Activated naive CD8-positive, alpha-beta T cell treated with anti-CD3 and anti-CD28 coated beads for 36 hours (primary cell): ENCODE data around the gene FBXL17. TPM values are rescaled to one million over a fixed set of nuclear protein-coding genes. Genes with fewer than 3 reads are reported as not detected.

ENCODE experiments used
- DNase-seq: peaks from one replicate; pipeline ENCODE4 v3.0.0; 2021
- H3K27ac Mint-ChIP-seq: one replicate; pipeline ENCODE4 v1.8.0; 2022; ENCODE audit warnings: mild to moderate bottlenecking, moderate library complexity, mixed read lengths
- H3K27me3 Mint-ChIP-seq: one replicate; pipeline ENCODE4 v1.8.0; 2022; ENCODE audit warnings: mild to moderate bottlenecking, mixed read lengths
- H3K36me3 Mint-ChIP-seq: one replicate; pipeline ENCODE4 v1.8.0; 2021; ENCODE audit warnings: mild to moderate bottlenecking, mixed read lengths
- H3K4me1 Mint-ChIP-seq: one replicate; pipeline ENCODE4 v1.8.0; 2021; ENCODE audit warnings: mixed read lengths
- H3K4me3 Mint-ChIP-seq: one replicate; pipeline ENCODE4 v1.8.0; 2022; ENCODE audit warnings: mild to moderate bottlenecking, moderate library complexity, mixed read lengths
- H3K9me3 Mint-ChIP-seq: one replicate; pipeline ENCODE4 v1.8.0; 2022; ENCODE audit warnings: mixed read lengths
- total RNA-seq, 2 experiments: library from RNA; stranded (reverse); gene quantifications; one replicate each; pipeline ENCODE4 v1.2.3, GENCODE V29; 2021

FBXL17 gene
- total RNA-seq, 2 experiments from 2014 or later = 3.6 to 4.5 TPM

DNA sequence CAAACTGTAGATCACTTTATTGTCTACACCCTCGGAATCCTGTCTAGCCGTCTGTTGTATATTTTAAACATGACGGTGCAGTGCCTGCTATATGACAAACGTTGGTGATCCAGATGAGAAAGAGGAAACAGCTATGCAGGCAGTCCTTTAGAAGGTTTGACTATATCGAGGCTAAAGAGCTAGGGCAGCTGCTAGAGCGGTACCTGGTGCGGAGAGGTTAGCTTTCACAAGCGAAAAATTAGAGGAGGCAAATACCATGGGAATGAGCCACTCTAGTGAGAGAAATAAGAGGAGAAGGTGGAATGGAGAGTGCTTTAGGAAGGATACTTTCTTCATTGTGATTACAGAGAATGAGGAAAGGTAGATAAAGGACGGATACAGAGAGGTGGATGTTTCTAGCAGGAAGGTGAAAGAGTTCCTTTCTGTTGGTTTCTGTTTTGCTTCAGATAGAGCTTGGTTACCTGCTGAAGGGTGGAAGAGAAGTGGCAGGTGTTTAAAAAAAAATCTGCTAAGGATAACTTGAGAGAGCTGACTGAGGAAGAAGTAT lies 959 bp upstream of the FBXL17 start:
- Mint-ChIP-seq H3K4me3 (peak overlapping the region; percentile 93), H3K27ac (peak overlapping the region; percentile 95)
- no peak for DNase-seq

DNA sequence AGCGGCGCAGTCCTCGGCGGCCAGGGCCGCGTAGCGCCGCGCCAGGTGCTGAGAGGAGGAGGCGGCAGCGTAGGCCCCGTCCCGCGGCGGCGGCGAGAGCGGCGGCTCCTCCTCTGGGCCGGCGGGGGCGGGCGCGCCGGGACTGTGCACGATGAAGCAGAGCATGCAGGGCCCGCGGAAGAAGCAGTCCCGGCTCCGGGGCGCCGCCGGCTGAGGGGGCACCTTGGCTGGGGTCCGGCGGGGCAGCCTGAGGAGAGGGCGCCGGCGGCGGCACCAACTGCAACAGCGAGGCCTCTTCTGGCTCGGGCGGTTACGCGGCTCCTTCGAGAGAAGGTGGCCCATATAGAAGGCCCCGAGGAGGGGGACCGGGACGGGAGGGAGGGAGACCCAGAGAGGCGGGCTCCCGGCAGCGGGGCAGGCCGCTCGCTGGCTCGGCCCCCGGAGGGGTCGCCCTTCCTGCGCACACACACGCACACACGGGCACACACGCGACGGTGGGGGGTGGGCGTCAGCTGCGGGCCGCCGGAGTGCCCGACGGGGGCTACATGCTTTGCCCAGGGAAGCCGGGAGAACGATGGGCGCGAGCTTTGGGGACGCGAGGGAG lies 446 bp downstream of the FBXL17 start:
- peak overlapping the region; percentile 95 for H3K27ac Mint-ChIP-seq

More for the DNA sequence above, 959 bp upstream of the FBXL17 start:
- H3K9me3 Mint-ChIP-seq = peaks cover 4% of the 10 kb centered on the region
- no peaks in the 10 kb centered on the region for H3K27me3 Mint-ChIP-seq
- H3K36me3 Mint-ChIP-seq = peaks cover 10% of the 10 kb centered on the region
- H3K4me1 Mint-ChIP-seq = peaks cover 29% of the 10 kb centered on the region

DNA sequence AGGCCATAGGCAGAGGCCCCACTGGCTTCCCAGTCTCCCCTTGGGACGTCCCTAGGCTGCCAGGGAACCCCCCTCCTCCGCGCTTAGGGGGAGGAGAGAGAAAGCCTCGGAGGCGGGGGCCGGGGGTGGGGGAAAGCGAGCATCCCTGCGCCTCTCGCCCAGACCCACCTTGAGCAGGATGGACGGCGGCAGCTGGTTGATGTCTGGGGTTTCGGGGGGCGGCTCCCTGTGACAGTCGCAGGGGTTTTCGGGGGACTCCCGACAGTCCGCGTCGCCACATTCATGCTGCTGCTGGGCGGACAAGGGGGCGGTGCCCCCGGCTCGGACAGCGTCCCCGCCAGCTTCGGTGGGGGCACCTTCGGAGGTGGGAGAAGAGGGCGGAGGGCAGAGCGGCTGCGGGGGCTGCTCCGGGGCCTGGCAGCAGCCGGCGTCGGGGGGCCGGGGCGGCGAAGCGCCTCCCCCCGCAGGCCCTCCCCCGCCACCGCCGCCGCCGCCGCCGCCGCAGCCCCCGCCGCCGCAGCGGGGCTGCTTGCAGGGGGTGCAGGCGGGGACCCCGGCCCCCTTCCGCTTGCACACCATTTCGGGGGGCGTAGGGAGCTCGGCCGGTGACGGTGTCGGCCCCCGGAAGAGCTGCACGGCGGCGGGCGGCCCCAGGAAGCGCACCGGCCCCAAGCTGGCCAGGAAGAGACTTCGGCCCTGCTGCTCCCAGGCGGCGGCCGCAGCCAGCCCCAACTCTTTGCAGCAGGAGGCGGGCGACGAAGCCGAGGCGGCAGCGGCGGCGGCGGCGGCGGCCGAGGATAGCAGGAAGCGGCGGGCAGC lies 1.2 kb downstream of the FBXL17 start:
- Mint-ChIP-seq H3K9me3 (peaks cover 15% of the 10 kb centered on the region), H3K27me3 (no peaks in the 10 kb centered on the region), H3K27ac (peak overlapping the region; percentile 98), H3K4me3 (peak overlapping the region; percentile 94), H3K4me1 (peaks cover 29% of the 10 kb centered on the region), H3K36me3 (peaks cover 23% of the 10 kb centered on the region)
- peak; percentile 75 for DNase-seq

More for the DNA sequence above, 446 bp downstream of the FBXL17 start:
- peak; percentile 83 for DNase-seq
- H3K27me3 Mint-ChIP-seq = no peaks in the 10 kb centered on the region
- peak overlapping the region; percentile 93 for H3K4me3 Mint-ChIP-seq
- peaks cover 18% of the 10 kb centered on the region for H3K36me3 Mint-ChIP-seq
- peaks cover 29% of the 10 kb centered on the region for H3K4me1 Mint-ChIP-seq
- peaks cover 10% of the 10 kb centered on the region for H3K9me3 Mint-ChIP-seq

DNA sequence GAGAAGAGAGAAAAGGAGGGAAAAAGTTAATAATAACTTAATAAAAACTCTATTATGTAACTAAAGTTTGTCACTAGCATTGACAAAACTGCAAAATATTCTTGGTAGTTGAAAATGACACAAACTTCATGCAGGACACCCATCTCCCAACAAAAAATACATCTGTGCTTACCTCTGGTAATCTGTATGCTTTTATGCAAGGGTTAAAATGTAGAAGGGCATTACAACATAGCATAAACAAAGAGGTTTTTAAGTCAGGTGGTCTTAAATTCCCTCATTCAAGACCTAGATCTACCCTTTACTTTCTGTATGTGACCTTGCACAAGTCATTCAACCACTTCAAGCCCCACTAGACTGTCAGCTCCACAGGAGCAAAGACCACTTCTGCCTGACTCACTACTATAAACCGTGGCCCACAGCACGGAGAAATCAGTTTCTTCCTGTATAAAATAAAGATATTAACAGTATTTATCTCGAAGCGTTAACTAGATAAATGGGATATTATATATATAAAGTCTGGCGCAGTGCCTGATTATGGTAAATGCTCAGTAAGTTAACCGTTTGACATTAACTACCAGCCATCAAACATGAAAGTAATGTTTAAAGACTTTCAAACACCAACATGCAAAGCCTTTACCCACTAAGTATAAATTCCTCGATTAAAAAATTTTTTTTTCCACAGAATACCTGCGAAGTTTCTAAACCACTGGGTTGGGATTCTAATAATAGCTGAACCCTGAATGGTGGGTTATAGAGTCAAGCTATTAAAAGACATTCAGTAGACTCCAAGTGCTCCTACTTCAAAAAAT lies 2.0 kb downstream of the FBXL17 start:
- Mint-ChIP-seq H3K27ac (peak overlapping the region; percentile 98), H3K4me1 (peaks cover 29% of the 10 kb centered on the region), H3K36me3 (peaks cover 30% of the 10 kb centered on the region), H3K4me3 (peak overlapping the region; percentile 94), H3K27me3 (no peaks in the 10 kb centered on the region), H3K9me3 (peaks cover 22% of the 10 kb centered on the region)
- DNase-seq = no peak

DNA sequence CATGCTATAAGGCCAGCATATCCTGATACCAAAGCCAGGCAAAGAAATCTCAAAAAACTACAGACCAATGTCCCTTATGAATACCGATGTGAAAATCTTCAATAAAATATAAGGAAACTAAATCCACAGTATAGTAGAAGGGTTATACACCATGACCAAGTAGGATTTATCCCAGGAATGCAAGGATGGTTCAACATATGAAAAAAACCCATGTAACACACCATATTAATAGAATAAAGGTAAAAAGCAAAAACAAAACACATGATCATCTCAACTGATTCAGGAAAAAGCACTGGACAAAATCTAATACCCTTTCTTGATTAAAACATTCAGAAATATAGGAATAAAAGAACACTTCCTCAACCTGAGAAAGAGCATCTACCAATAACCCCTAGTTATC lies 6.1 kb downstream of the FBXL17 start:
- no peak overlapping the region for H3K27ac Mint-ChIP-seq
- H3K9me3 Mint-ChIP-seq = peaks cover 43% of the 10 kb centered on the region
- no peak overlapping the region for H3K4me3 Mint-ChIP-seq
- no peak for DNase-seq
- no peaks in the 10 kb centered on the region for H3K27me3 Mint-ChIP-seq
- peaks cover 20% of the 10 kb centered on the region for H3K4me1 Mint-ChIP-seq
- peaks cover 48% of the 10 kb centered on the region for H3K36me3 Mint-ChIP-seq

DNA sequence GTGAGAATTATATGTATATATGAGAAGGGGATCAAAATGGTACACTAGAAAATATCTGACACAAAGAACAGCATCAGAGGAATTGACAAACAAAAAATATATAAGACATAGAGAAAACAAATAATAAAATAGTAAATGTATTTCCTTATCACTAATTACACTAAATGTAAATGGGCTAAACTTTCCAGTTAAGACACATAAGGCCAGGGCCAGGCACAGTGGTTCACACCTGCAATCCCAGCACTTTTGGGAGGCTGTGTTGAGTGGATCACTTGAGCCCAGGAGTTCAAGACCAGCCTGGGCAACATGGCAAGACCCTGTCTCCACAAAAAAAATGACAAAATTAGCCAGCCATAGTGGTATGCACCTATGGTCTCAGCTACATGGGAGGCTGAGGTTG lies 8.5 kb downstream of the FBXL17 start:
- Mint-ChIP-seq H3K9me3 (peaks cover 42% of the 10 kb centered on the region), H3K36me3 (peaks cover 46% of the 10 kb centered on the region), H3K27ac (no peak overlapping the region), H3K4me1 (peaks cover 13% of the 10 kb centered on the region), H3K27me3 (no peaks in the 10 kb centered on the region), H3K4me3 (no peak overlapping the region)
- no peak for DNase-seq

DNA sequence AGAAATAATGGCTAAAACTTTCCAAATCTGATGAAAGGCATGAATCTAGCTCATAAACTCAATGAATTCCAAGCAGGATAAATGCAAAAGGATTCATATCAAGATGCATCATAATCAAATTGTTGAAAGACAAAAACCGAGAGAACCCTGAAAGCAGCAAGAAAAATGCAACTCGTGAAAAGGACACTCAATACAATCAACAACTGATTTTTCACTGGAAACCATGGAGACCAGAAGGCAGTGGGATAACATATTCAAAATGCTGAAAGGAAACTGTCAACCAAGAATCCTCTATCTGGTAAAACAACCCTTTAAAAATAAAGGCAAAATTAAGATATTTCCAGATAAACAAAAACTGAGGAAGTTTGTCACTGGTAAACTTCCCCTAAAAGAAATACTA lies 9.5 kb downstream of the FBXL17 start:
- DNase-seq = no peak
- Mint-ChIP-seq H3K36me3 (peaks cover 40% of the 10 kb centered on the region), H3K4me3 (no peak overlapping the region), H3K27me3 (no peaks in the 10 kb centered on the region), H3K9me3 (peaks cover 38% of the 10 kb centered on the region), H3K27ac (no peak overlapping the region), H3K4me1 (peaks cover 12% of the 10 kb centered on the region)

DNA sequence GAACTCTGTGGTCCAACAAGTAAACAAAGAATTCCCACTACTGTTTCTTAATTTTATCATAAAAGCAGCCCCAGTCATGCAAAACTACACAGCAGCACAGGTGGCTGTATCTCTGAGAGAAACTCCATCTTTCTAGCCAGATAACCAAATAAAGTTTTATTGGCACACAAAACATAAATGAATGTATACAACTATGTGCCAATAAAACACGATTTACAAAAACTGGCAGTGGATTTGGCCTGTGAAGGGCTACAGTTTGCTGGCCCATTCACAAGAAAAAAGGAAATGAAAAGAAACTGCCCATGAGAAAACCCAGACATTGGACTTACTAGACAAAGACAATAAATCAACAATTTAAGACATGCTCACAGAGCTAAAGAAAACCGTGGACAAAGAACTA lies 10.6 kb downstream of the FBXL17 start:
- Mint-ChIP-seq H3K27me3 (no peaks in the 10 kb centered on the region), H3K9me3 (peaks cover 32% of the 10 kb centered on the region), H3K27ac (no peak overlapping the region), H3K4me1 (peaks cover 12% of the 10 kb centered on the region), H3K36me3 (peaks cover 34% of the 10 kb centered on the region), H3K4me3 (no peak overlapping the region)
- no peak for DNase-seq

DNA sequence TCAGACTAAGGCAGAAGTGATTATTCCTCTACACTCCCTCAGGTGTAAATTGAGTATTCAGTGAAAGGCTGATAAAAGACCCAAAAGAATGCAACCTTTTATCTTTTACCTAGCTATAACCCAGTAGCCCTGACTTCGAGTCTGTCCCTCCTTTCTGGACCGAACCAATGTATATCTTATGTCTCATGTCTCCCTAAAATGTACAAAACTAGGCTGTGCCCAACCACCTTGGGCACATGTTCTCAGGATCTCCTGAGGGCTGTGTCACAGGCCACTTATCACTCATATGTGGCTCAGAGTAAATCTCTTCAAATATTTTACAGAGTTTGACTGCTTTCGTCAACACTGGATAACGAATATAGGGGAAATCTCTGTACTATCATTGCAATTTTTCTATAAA lies 12.7 kb downstream of the FBXL17 start:
- no peak overlapping the region for H3K27ac Mint-ChIP-seq
- peaks cover 15% of the 10 kb centered on the region for H3K9me3 Mint-ChIP-seq
- H3K27me3 Mint-ChIP-seq = no peaks in the 10 kb centered on the region
- peaks cover 16% of the 10 kb centered on the region for H3K36me3 Mint-ChIP-seq
- DNase-seq = no peak
- H3K4me1 Mint-ChIP-seq = peaks cover 12% of the 10 kb centered on the region
- no peak overlapping the region for H3K4me3 Mint-ChIP-seq

DNA sequence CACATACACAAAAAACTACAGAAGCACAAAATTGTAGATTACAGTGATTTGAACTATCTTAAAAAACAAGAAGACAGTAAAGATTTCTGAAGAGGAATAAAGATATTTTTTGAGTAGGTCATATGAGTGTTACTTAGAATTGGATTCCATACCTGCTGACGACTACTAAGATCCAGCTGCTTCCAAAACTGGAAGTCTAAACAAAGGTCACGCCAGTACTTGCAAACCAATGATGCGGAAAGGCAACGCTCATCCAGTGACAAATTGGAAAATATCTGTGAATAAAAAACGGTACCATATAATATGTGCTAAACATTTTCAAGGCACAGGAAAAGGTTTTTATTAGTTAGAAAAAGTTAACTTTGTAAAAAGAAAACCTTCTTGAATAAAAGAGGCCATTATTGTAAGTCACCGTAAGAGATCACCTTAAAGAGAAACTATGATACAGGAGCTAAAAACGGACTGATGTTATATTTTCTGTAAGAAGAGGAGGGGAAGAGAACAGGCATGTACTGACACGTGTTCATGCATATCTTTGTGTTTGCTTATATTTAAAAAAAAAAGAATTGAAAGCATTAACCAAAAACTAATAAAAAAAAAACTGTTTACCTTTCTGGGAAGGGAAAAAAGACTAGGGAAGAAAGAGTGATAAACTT lies 14.1 kb downstream of the FBXL17 start:
- H3K27me3 Mint-ChIP-seq = no peaks in the 10 kb centered on the region
- no peak for DNase-seq
- no peak overlapping the region for H3K27ac Mint-ChIP-seq
- no peak overlapping the region for H3K4me3 Mint-ChIP-seq
- H3K9me3 Mint-ChIP-seq = peaks cover 8% of the 10 kb centered on the region
- peaks cover 8% of the 10 kb centered on the region for H3K36me3 Mint-ChIP-seq
- H3K4me1 Mint-ChIP-seq = peaks cover 12% of the 10 kb centered on the region

DNA sequence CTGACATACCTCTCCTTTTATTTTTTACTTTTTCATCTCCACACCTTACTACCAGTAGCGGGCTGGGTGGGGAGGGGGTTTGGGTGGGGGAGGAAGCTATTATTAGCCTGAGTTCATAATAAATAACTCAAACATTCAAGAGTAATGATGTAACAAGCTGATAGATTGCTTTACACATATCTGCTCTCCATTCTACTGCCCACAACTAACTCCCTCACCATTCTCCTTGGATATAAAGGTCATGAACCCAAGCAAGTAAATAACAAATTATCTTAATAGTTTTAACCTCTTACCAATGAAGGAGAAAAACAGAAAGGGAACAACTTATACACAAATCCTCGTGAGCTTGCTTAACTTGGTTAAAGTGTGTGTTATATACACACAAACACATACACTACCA lies 15.4 kb downstream of the FBXL17 start:
- no peaks in the 10 kb centered on the region for H3K27me3 Mint-ChIP-seq
- H3K27ac Mint-ChIP-seq = no peak overlapping the region
- H3K9me3 Mint-ChIP-seq = no peaks in the 10 kb centered on the region
- peaks cover 2% of the 10 kb centered on the region for H3K36me3 Mint-ChIP-seq
- no peak overlapping the region for H3K4me3 Mint-ChIP-seq
- DNase-seq = no peak
- peaks cover 9% of the 10 kb centered on the region for H3K4me1 Mint-ChIP-seq

DNA sequence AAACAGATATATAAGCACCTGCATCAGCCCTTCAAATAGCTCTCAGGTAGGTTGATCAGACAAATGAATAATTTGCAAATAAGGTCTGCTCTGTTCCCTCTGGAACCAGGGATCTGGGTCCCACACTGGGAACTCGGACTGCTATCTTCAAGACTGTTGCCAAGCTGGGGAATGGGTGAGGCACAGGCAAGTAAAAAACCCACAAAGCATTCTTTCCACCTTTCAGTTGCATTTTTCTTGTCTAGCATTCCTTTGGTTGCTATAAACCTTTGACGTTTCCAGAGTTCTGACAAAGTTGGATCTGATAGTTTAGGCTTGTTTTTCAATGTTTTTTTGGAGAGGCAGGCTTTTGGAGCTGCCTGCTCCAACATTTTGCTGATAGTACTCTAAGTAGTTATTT lies 20.1 kb downstream of the FBXL17 start:
- Mint-ChIP-seq H3K36me3 (peaks cover 7% of the 10 kb centered on the region), H3K9me3 (no peaks in the 10 kb centered on the region), H3K4me3 (no peak overlapping the region), H3K27me3 (no peaks in the 10 kb centered on the region), H3K4me1 (peaks cover 10% of the 10 kb centered on the region), H3K27ac (no peak overlapping the region)
- no peak for DNase-seq

DNA sequence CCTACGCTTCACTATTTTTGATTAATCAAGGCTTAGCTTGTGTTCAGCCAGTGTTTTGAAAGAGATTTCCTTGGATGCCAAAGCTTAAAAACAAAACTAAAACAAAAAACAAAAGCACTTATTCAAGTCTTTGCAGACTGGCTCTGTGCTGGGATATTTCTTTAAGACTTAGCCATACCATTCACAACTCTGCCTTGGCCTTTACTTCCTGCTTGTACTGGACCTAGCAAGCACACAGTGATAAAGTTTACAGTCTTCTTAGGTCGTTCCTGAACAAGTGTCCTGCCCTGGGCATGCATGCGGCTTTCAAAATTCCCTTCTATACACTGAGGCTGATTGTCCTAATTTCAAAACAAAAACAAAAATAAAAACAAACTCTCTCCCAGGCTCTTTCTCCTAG lies 20.7 kb downstream of the FBXL17 start:
- peaks cover 7% of the 10 kb centered on the region for H3K36me3 Mint-ChIP-seq
- H3K4me3 Mint-ChIP-seq = no peak overlapping the region
- peaks cover 10% of the 10 kb centered on the region for H3K4me1 Mint-ChIP-seq
- no peaks in the 10 kb centered on the region for H3K9me3 Mint-ChIP-seq
- no peak for DNase-seq
- no peak overlapping the region for H3K27ac Mint-ChIP-seq
- H3K27me3 Mint-ChIP-seq = no peaks in the 10 kb centered on the region

DNA sequence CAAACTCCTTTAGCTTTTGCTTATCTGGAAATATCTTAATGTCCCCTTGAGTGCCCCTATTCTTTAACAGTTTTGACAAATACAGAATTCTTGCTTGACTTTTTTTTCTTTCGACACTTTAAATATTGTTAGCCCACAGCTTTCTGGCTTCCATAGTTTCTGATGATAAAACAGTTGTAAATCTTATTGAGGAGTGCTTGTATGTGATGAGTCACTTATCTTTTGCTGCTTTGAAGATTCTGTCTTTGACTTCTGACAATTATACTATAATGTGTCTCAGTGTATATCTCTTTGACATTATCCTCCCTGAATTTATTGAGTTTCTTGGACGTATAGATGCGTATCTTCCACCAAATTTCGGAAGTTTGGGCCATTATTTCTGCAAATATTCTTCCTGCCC lies 21.6 kb downstream of the FBXL17 start:
- Mint-ChIP-seq H3K4me3 (no peak overlapping the region), H3K4me1 (peaks cover 10% of the 10 kb centered on the region), H3K9me3 (no peaks in the 10 kb centered on the region), H3K27ac (no peak overlapping the region), H3K36me3 (peaks cover 7% of the 10 kb centered on the region), H3K27me3 (no peaks in the 10 kb centered on the region)
- DNase-seq = no peak
